ENCODE data around the gene DNAI4.
"Not testable (repeated sequence)": the region's sequence is repeated elsewhere in the genome, so short reads cannot be mapped to it uniquely, and the experiment has no call there.

Gene DNAI4

GRCh38 chr1:66833112-66833511, 91.5 kb downstream of the DNAI4 start:
- DNase-seq (ENCODE audit: low read depth): no peak

DNA sequence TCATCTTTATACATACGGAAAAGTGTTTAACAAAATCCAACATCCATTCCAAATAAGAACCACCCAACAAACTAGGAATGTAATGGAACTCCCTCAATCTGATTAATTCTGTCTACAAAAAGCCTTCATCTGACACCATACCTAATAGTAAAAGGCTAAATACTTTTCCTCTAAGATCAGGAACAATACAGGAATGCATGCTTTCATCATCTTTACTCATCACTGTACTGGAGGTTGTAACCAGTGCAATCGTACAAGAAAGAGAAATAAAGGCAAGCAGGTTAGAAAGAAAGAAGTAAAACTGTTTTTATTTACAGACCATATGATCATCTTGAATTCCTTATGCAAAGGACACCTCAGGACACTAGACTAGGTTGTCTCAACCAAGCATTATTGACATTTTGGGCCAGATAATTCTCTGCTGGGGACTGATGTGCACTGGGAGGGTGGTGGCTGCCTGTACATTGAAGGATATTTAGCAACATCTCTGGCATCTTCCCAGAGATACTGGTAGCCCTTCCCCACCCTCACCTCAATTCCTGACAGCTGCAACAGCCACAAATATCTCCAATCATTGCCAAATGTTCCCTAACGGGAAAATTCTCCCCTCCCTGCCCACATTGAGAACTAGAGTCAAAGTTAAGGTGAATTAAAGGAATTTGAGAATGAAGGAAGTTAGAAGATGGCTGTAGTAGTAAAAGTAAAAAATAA, 93.0 kb downstream of the DNAI4 start:
- DNase-seq (ENCODE audit: low read depth): no peak

DNA sequence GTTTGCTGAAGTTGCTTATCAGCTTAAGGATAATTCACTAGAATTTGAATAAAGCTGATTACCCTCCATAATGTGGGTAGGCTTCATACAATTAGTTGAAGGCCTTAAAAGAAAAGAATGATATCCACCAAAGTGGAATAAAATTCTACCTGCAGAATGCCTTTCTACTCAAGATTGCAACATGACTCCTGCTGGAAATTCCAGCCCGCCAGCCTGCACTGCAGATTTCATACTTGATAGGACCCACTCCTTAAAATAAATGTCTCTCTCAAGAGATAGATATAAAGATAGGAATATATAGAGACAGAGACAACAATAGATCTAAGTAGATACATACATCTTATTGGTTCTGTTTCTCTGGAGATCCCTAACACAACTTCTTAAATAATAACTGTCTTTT, 99.9 kb downstream of the DNAI4 start:
- no peak for DNase-seq (ENCODE audit: low read depth)

DNA sequence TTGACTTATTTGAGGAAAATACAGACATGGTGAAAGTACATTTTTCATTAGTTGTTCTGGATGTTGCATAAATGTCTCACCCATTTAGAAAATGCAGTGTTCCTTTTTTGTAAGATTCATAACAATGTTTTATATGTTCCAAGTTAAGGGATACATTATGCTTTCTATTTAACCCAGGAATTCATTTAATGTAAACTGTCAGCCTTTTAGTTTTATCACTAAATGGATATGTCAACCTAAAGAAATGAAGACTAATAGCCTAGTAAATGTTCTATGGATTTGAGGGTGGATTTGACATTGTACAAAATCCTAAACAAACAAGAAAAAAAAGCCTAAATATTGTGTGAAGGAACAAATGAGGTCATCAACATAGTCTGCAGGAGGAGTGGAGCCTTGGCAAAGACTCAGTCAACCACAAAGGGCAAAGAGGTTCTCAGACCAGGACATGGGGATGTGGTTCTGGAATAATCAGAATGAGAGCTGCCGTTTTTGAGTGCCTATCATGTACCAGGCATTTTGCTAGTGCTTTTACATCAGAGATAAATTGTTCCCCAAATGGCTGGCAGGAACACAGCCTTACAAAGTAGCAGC, 114.8 kb downstream of the DNAI4 start:
- no peak for DNase-seq (ENCODE audit: low read depth)

- no peak for DNase-seq (ENCODE audit: low read depth)
Observed at GRCh38 chr1:66809245-66809644, 115.4 kb downstream of the DNAI4 start.

DNA sequence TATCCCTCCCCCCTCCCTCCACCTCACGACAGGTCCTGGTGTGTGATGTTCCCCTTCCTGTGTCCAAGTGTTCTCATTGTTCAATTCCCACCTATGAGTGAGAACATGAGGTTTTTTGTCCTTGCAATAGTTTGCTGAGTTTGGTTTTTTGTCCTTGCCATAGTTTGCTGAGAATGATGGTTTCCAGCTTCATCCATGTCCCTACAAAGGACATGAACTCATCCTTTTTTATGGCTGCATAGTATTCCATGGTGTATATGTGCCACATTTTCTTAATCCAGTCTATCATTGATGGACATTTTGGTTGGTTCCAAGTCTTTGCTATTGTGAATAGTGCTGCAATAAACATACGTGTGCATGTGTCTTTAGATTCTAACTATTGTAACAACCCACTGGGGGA, 128.8 kb downstream of the DNAI4 start:
- not testable (repeated sequence) for DNase-seq (ENCODE audit: low read depth)

DNA sequence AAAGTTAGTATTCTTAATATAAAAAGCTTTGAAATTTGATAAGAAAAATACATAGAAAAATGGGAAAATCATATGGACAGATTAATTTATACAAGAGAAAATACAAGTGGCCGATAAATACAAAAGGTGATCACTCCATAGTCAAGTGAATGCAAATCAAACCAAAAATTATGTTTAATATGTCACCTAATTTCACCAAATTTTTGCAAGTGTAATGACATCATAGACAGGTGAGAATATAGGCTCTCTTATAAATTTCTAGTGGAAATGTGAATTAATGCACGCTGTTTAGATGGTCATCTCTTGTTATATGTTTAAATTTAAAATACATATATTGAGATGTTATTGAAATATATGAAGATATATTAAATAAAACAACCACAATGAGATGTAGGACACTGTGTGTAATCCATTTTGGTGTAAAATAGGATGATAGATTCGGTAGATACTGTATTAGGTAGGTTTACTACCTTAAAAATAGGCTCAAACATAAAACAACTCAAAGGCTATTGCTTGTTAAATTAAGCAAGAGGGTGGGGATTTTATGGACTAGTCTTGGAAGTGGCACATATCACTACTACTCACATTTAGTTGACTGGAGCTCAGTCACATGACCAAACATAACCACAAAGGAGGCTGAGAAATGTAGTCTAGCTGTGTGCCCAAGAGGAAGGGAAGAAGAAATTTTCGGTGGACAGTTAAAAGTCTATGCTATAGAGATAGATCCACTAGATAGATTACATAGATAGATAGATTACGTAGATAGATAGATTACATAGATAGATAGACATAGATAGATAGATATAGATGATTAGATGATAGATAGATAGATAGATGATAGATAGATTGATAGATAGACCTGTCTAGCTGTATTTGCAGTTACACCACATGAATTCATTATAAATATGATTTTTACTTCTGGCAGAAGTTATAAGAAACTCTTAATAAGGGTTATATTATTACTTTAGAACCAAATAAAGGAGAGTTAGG, 132.7 kb downstream of the DNAI4 start:
- DNase-seq (ENCODE audit: low read depth): no peak

DNA sequence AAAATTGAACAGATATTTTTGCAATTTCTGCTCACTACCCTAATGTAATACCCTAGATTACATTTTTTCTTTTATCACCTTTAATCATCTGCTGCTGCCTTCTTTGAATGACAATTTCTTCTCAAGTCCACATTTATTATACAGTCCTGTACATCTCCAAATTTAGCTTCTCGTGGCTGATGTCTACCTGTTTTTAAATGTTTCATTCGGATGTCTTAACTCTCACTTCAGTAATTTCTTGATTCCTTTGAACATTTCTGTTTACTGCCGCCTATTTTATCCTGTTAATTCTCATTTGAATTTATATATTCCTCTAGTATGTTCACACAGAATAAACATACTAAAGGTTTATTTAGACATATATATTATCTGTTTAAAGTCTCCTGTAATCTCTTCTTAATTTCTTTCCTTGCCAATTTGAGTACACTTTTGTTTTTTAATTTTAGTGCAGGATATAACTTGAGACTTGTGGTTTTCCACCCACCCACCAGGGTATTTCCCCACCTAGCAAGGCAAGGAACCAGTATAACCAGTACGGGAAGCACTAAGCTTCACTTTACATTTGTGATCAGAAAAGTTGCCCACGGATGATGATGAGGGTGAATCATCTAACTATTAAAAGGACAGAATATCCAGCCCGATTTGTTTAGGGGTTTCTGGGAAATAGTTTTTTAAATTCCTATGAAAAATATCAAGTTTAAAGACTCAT, 136.3 kb downstream of the DNAI4 start:
- no peak for DNase-seq (ENCODE audit: low read depth)

DNA sequence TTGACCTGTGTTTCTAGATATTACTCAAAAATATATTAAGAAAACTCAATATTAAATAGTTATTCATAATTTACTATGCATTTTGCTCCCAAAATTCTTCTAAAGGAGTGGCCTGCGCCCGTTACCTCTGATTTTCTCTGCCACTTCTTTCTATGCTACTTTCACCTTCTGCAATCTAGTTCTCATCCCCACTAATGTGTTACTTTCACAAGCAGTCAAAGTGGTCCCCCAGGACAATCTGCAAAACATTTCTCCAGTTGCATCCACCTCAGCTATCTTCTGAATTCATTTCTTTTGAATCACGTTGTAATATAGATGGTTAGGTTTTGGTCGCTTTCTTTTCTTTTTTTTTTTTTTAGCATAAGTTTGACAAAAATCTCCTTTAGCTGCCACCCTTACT, 137.0 kb downstream of the DNAI4 start:
- DNase-seq (ENCODE audit: low read depth): no peak

DNA sequence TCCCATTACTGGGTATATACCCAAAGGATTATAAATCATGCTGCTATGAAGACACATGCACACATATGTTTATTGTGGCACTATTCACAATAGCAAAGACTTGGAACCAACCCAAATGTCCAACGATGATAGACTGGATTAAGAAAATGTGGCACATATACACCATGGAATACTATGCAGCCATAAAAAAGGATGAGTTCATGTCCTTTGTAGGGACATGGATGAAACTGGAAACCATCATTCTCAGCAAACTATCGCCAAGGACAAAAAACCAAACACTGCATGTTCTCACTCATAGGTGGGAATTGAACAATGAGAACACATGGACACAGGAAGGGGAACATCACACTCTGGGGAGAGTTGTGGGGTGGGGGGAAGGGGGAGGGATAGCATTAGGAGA, 138.9 kb downstream of the DNAI4 start:
- not testable (repeated sequence) for DNase-seq (ENCODE audit: low read depth)

DNA sequence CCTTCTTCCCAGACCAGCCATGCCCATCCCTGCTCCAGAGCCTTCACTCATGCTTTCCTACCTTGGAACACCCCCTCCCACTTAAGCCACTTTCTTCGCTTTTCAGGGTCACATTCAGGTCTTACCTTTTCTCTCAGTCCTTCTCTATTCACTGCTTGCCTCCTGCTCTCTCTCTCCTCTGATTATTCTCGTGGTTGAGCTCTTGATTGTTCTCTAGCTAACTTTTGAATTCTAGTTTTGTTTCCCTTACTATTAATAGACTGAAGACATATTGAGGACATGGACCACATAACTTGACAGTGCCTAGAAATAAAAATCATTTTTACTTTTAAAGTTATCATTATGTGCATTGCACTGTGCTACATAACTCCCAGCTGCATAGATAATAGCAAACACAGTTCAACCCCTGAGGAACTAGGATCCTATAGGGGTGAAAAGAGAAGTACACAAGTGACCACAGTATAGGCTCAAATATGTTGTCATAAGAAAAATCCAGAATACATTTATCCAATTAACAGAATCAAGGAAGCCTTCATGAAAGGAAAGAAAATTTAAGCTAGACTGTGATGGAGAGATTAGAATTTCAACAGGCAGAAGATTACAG, 145.1 kb downstream of the DNAI4 start:
- DNase-seq (ENCODE audit: low read depth): no peak

DNA sequence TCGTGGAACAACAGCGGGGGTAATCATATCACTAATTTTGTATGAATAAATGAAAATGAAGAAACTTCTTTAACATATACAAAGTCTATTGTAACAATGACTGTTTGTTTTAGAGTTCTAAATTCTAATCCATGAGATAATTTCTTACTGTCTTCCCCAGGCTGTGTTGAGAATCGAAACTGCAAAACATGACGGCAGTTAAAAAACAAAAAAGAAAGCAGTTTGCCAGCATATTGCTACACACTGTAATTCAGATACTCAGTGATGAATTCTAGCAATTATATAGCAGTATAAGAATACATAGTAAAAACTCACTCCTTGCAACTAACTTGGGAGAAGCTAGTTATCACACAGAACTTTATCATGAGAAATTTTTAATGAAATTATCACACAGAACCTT, 145.7 kb downstream of the DNAI4 start:
- DNase-seq (ENCODE audit: low read depth): no peak

DNA sequence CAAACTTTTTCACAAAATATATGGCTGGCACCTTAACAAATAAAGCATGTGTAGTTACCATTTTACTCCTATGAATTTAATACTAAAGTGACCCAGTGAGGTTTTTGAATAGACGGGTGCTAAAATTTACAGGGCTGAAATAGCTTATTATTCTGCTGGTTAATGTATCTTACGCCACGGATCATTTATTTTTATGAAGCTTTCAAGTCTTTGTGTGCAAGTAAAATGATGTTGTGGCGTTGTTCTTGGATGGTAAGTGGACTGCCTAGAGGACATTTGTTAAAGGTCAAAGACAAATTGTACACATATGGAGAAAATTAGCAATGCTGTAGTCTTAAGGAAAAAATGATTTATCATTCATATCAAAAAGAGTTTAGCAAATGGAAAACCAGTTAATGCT, 146.4 kb downstream of the DNAI4 start:
- no peak for DNase-seq (ENCODE audit: low read depth)

GRCh38 chr1:66777831-66778230, 146.8 kb downstream of the DNAI4 start:
- no peak for DNase-seq (ENCODE audit: low read depth)

GRCh38 chr1:66775646-66776045, 149.0 kb downstream of the DNAI4 start:
- DNase-seq (ENCODE audit: low read depth): no peak

- no peak for DNase-seq (ENCODE audit: low read depth)
Observed at GRCh38 chr1:66774438-66774837, 150.2 kb downstream of the DNAI4 start.

- DNase-seq (ENCODE audit: low read depth): no peak
Observed at GRCh38 chr1:66773227-66773626, 151.4 kb downstream of the DNAI4 start.

DNA sequence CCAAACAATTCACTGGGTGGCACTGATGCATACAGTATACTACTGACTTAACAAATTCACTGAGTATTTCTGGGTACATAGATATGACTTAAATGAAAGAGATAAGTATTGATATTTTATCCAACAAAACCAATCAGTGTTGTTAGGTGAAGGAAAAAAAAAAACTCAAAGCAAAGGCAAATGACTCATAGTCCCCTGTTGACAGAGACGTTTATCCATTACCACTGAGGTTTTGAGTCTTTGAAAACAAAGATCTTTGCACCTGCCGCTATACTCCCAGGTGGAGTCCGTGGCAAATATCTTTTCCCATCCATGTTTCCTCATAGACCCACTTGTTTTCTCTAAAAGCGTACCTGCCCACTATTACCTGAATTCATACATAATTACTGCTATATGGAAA, 154.0 kb downstream of the DNAI4 start:
- no peak for DNase-seq (ENCODE audit: low read depth)

DNA sequence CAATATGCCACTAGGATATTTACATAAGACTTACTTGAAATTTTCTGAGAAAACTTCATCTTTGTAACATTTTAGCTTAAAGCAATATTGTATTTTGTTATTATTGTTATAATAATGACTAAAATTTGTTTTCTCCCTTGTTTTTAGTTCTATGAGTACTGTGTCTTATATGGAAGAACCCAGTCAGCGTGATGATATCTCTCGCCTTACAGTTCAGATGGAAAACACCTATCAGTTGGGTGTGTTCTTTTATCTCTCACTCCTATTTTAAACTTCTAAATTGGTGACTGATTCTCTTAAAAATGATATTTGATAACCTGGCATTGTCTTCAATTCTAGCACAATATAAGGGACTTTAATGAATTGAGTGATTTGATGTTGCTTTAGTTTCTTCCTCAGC, 154.4 kb downstream of the DNAI4 start:
- no peak for DNase-seq (ENCODE audit: low read depth)

- no peak for DNase-seq (ENCODE audit: low read depth)
Observed at GRCh38 chr1:66769512-66770229, 155.0 kb downstream of the DNAI4 start.

- no peak for DNase-seq (ENCODE audit: low read depth)
Observed at GRCh38 chr1:66768965-66769364, 155.7 kb downstream of the DNAI4 start.
